GM18868 (cell line): ENCODE measurements around the gene ELOVL2.
"Not testable (repeated sequence)": the region's sequence is repeated elsewhere in the genome, so short reads cannot be mapped to it uniquely, and the experiment has no call there.

Experiments
- ATAC-seq: cut with Tn5 transposase; IDR thresholded peaks from one replicate; pipeline ENCODE4 v1.9.1; 2021; ENCODE audit warnings: mild to moderate bottlenecking, moderate library complexity; ENCODE audit not compliant: unreplicated experiment

Gene ELOVL2

DNA sequence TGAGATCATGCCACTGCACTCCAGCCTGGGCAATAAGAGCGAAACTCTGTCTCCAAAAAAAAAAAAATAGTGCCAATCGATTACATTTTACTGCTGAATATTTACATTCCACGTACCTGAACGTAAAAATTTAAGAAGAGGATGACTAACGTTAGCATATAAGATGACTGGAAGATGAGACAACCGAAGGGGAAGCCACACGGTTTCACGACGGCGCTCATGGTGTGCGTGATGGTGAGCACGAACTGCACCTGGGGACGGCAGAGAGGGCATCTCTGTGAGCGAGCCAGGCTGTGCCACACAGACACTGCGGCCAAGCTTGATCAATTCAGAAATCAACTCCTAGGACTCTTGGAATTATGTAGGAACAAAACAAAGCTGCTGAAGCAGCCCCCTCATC lies 54.5 kb downstream of the ELOVL2 start:
- ATAC-seq: no peak

DNA sequence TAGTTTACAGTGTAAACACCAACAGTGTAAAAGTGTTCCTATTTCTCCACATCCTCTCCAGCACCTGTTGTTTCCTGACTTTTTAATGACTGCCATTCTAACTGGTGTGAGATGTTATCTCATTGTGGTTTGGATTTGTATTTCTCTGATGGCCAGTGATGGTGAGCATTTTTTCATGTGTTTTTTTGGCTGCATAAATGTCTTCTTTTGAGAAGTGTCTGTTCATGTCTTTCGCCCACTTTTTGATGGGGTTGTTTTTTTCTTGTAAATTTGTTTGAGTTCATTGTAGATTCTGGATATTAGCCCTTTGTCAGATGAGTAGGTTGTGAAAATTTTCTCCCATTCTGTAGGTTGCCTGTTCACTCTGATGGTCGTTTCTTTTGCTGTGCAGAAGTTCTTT lies 59.1 kb downstream of the ELOVL2 start:
- ATAC-seq: not testable (repeated sequence)

DNA sequence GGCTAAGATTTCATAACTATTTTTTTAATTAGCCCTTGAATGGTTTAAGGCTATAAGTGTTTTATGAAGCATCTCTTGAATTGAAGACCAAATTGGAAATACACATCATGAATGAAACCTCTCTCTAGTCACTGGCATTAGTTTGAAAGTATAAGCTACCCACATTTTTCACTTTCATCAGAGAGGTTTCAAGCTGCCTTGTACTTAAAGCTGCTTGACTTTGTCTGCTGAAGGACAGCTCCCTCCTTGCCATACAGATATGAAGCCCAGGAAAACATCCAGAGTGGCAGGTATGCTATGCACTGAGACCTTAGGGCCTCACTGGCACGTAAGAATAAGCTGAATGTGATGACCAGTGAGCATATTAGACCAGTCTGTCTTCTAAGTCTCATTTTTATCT lies 62.7 kb downstream of the ELOVL2 start:
- no peak for ATAC-seq

DNA sequence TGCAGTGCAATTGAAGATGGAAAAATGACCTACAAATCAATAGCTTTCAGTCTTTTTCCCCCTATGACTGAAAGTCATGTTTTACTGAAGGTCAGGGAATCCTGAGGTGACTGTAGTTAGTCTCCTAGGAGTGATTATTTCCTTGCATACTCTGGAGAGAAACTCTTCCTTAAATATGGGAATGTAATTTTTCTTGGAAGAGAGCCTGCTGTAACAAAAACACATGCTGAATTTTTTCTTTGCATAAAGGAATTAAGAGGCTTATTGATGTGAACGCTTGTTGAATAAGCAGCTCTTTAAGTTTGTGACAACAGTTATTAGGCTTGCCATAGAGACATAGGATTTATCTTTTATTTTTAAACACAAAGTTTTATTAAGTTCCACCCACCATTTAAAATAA lies 64.5 kb downstream of the ELOVL2 start:
- ATAC-seq: no peak

DNA sequence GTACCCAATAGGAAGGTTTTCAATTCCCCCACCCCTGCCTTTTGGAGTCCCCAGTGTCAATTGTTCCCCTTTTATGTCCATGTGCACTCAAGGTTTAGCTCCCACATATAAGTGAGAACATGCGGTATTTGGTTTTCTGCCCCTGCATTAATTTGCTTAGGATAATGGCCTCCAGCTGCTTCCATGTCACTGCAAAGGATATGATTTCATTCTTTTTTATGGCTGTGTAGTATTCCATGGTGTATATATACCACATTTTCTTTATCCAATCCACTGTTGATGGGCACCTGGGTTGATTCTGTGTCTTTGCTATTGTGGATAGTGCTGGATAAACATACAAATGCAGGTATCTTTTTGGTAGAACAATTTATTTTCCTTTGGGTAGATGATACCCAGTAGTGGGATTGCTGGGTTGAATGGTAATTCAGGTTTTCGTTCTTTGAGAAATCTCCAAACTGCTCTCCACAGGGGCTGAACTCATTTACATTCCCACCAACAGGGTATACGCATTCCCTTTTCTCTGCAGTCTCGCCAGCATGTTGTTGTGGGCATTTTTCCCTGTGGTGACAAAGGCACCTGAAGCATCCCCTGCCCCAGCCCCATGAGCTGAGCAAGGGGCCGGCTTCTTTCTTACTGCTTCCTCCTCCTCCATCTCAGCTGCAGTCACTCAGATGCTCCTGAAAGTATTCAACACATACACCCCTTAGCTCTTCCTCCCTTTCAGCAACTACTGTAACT lies 66.7 kb downstream of the ELOVL2 start:
- no peak for ATAC-seq

DNA sequence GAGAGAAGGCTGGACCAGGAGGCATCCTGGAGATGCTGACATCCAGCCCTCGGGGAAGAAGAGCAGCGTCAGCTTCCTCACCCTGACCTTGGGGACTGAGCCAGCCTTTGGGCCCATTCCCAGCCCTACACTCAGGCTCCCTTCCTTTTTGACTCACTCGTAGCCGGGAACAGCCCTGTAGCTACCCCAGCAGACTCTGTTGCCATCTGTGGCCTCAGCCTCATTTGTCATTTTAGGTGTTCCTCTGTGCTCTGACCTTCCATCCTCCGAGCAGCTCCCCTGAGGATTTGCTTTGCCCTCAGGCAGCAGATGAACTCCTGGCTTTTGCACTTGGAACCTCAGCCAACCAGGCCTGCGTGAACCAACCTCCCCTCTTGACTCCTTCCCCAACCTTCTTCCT lies 67.5 kb downstream of the ELOVL2 start:
- ATAC-seq: no peak

DNA sequence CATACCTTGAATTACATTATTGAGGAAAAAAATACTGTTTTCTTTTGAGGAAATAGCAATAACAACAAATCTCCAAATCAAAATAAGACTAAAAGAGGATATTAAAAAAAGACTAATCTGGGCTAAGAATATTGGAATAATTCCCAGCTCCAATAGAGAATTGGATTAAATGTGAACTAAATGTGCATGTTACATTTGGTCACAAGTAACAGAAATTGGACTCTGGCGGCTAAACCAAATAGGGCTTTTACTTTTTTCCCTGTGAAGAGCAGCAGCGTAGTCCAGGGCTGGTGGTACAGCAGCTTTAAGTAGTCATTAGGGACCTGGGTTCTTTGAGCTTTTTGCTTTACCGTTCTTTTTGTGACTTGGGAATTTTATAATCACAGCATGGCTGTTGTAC lies 71.9 kb downstream of the ELOVL2 start:
- no peak for ATAC-seq

DNA sequence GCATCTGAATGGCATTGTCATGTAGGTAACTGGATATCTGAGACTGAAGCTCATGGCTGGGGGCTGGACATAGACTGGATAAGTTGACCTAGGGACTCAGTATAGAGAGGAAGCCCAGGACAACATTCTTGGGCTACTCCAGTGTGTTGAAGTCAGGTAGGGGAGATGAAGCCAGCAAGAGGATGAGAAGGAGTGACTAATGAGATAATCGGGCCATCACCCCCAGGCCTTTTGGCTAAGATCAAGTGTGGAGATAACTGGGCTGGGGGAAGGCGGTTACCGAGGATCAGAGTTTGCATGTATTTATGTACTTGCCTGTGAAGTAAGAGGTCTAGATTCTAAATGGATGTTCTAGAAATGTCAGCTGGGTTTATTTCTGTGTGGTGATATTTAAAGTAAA lies 73.4 kb downstream of the ELOVL2 start:
- ATAC-seq: no peak

DNA sequence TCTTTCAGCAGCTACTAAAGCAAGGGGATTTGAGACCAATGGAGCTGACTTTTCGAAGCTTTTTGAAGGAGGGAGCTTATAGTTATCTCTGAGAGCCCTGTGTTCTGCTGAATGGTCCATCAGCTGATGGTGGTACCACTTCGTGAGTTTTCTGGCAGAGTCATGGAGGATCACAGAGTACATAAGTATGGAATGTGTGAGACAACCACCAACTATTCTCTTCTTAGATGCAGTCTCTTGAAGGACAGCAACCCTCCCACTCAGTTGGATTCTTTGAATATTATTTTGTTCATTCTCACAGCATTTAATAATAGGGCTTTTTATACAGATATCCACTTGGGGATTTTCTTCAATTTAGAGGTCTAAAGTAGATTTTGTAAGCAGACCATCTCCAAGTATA lies 75.3 kb downstream of the ELOVL2 start:
- no peak for ATAC-seq

DNA sequence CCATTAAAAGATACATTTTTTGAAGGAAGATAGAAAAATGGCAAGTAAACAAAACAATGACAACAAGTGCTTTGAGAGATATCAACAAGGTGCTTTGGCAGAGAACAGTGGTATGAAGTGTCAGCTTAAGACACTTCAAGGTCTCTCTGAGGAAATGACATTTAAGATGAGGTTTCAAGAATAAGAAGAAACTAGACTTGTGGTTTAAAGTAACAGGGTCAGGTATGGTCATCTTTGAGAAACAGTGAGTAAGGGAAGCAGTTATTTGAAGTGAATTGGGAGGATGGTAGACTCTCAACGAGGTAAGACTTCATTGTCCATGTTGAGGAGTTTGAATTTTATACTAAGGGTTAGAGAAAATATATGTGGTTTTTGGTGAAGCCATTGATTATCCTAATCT lies 79.4 kb downstream of the ELOVL2 start:
- ATAC-seq: no peak

DNA sequence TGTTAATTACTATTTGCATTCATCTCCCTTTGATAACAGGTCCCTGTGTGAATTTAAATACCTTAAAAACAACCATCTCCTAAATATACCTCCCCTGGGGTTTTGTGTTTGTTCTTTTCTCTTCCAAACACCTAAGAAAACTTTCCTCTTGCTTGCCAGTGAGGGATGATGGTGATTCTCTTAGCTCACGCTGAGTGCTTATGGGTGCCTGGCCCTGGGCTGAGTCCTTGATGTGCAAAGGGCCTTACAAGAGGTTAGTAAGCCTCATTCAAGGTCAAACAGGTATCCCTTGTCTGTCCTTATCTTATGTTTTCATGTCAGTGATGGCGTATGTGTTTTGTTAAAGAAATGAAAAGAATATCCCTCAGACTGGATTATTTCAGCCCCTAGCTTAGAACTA lies 81.0 kb downstream of the ELOVL2 start:
- ATAC-seq: no peak

DNA sequence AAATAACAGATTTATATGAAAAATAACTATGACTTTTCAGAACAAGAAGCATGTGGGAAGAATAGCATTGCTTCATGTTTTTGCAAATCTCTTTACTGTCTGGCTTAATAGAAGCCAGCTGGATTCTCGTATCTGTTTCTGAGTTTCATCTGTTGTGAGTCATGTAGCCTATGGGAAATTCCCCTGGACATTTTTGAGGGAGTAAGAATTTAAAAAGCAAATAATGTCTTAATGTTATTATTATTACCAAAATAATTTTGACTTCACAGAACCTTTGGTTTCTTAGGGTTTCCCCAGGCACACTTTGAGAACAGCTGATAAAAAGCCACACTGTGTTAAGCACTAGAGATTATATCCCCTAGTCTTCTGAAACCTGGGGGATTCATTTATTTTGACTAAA lies 81.4 kb downstream of the ELOVL2 start:
- ATAC-seq: peak; percentile 82

DNA sequence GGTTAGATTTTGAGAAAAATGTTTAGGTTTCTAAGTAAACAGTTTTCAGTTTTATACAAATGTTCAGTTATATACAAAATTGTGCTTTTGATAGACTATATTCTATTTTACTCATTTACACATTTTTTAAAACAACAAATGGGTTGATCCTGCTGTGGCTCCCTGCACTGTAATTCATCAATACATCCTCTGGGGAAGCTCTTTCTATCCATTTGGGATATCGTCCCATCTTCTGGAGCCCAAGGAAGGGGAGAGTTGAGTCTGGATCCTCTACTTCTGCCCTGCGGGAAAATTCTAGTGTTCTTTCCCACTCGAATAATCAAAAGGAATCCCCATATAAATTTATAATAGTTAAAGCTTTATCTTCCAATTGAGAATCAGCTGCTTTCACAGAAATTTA lies 82.3 kb downstream of the ELOVL2 start:
- no peak for ATAC-seq

DNA sequence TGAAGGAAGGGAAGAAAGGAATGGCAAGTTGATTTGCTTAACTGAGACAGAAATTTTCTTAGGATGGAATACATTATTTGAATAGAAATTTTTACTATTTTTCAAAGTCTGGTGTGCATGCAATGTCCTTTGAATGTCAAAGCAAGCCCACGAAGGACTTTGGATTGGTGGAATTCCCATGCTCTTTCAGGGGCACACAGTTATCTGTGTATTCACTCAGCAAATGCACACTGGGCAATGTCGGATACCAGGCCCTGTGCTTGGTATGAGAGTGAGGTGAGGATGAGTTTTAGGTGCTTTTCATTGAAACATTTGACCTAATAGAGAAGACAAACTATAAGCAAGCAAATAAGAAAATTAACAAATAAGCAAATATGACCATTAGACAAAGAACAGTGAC lies 83.9 kb downstream of the ELOVL2 start:
- no peak for ATAC-seq

DNA sequence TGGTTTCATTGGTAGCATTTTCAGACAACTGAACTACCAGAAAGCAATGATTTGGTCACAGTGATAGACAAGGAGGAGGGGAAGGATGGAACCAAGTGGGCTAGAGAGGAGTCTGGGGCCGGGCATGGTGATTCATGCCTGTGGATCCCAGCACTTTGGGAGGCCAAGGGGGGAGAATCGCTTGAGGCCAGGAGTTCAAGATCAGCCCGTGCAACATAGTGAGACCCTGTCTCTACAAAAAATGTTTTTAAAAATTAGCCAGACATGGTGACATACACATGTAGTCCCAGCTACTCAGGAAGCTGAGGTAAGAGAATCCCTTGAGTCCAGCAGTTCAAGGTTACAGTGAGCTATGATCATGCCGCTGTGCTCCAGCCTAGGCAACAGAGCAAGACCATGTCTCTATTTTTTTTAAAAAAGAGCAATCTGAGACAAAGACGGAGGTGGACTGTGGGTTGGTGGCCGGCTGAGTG lies 86.7 kb downstream of the ELOVL2 start:
- no peak for ATAC-seq

DNA sequence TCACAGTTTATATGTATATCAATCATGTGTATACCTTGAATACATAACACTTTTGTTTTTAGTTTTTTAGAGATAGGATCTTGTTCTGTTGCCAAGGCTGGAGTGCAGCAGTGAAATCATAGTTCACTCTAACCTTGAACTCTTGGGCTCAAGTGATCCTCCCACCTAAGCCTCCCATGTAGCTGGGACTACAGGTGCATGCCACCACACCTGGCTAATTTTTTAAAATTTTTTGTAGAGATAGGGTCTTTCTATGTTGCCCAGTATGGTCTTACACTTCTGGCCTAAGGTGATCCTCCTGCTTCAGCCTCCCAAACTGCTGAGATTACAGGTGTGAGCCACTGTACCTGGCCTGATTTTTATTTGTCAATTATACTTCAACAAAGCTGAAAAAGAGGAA lies 87.3 kb downstream of the ELOVL2 start:
- no peak for ATAC-seq

DNA sequence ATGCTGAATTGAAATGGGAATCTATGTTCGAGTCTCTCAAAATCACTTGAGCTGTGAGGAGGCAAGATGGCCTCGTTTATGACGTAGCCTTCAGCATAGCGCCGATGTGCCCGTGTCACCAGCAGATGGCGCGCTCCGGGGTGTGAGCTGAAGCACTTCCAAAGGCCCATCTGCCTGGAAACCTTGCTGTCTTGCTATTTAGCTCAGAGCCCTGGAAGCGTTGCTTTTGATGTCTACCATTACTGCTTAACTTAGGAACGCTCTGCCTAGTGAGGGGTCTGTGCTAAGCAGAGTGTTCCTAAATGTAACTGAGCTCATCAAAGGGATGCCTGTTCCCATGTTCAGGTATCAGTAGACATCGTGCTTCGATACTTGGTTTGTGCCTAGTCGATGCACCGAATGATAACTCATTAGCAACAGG lies 89.5 kb downstream of the ELOVL2 start:
- peak; percentile 88 for ATAC-seq

DNA sequence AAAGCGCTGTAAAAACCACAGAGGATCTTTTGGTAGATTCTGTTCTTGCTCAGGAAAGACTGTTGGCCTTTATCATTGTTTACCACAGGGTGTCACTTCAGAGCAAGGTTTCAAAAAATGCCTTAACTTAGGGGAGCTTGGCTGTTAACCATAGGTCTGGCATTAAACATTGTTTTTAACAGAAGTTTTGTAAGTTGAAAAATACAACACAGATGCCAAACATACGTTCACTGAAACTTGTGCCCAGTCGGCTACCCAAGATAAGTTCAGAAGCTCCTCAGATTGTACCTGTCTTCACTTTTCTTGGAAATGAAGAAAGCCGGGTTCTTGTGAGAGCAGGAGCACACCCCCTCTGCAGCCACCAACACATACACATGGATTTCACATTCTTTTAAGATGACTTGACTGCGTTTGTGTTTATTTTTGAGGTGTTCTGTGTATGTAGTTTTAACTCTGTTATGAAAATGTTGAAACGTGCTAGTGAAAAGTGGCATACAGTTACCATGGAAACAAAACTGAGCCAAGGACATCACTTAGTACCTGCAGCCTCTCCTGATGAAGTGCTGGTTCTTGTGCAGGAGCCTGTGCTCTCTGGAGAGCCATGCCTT lies 92.3 kb downstream of the ELOVL2 start:
- ATAC-seq: peak; percentile 57

DNA sequence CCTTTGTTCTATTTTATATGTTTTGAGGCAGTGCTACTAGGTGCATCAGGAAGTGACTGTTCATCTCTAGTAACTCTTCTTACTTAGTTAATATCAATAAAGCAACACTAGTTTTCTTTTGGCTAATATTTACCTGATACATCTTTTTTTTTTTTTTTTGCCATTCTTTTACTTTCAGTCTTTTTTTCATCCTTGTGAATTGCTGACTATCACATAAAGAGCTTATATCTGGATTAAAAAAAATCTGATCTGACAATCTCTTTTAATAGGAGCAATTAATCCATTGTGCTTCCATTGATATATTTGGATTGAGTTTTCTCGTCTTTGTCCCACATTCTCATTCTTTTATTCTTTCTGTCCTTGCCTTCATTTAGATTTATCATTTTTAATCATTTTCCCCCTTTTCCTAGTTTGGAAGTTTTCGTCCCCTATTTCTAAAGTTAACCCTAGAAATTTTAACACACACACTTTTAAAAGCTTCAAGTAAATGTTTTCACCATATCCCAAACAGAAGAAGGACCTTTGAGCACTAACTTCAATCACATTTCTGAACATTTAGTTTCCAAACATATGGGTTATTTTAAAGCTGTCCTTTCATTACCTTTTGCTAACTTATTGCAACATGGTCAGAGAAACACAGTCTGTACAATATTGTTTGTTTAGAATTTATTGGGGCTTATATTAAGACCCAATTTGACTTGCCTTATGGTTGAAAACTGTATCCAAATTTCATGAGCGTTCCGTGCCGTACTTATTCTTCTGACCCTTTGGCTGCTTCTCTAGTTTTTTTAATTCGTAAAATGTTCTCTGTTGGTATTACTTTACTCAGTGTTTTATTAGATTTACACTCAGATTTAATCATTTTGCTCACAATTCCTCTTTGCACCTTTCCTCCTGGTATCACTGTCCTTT lies 94.3 kb downstream of the ELOVL2 start:
- ATAC-seq: no peak

DNA sequence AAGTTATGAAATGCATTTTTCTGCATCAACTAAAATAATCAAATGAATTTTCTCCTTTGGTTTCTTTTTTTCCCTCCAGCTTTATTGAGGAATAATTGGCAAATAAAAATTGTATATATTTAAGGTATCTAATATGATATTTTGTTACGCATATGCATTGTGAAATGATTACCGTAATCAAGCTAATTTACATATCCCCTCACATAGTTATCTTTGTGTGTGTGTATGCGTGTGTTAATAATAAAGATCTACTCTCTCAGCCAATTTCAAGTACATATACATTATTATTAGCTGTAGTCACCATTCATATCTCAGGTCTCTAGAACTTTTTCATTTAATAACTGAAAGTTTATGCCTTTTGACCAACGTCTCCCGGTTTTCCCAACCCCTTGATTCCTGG lies 96.1 kb downstream of the ELOVL2 start:
- ATAC-seq: no peak

DNA sequence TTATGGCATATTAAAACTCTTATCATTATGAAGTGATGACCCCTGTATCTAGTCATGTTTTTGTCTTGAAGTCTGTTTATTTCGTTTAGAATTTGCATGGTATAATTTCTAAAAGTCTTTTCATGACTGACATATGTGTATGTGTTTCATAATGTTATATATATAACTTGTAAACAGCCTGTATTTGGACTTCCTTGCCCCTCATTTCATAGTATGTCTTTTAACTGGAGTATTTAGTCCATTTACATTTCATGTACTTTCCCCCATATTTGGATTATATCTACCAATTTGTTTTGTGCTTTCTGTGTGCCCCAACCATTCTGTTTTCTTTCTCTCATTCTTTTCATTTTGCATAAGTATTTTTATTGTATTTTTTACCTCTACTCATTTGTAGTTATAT lies 98.3 kb downstream of the ELOVL2 start:
- ATAC-seq: no peak

DNA sequence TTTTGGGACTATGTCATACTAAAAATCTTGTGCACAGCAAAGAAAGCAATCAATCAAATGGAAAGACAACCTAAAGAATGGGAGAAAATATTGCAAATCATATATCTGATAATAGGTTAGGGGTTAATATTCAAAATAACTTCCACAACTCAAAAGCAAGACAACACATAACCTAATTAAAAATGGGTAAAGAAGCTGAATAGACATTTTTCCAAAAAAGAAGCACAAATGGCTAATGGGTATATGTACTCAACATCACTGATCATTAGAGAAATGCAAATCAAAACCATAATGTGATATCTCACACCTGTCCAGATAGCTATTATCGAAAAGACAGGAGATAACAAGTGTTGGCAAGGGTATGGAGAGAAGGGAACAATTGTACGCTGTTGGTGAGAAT lies 104.3 kb downstream of the ELOVL2 start:
- no peak for ATAC-seq
